DOHH2 (cell line): ENCODE results near the gene CMIP.

Experiments
- H3F3A ChIP-seq: fragments of 200-600 bp; sonication (generic), shearing (Covaris generic); 2 replicates; pipeline ENCODE4 v1.6.0; 2016; ENCODE audit warnings: antibody characterized with exemption, mild to moderate bottlenecking; ENCODE audit not compliant: control insufficient read depth, insufficient read depth
- H3K27ac ChIP-seq: fragments of 200-600 bp; sonication (generic); 2 replicates; pipeline ENCODE4 v1.5.1; 2014; ENCODE audit warnings: low read depth, mild to moderate bottlenecking, low read length, moderate library complexity
- H3K27me3 ChIP-seq: fragments of 200-600 bp; sonication (generic); 2 replicates; pipeline ENCODE4 v1.6.1; 2014; ENCODE audit warnings: mild to moderate bottlenecking, low read length, mixed read lengths; ENCODE audit not compliant: control insufficient read depth
- H3K36me3 ChIP-seq: fragments of 200-600 bp; sonication (generic); 2 replicates; pipeline ENCODE4 v1.6.1; 2014; ENCODE audit warnings: mild to moderate bottlenecking, low read length, moderate library complexity, mixed read lengths; ENCODE audit not compliant: control insufficient read depth
- H3K4me1 ChIP-seq: fragments of 200-600 bp; sonication (generic); 2 replicates; pipeline ENCODE4 v1.6.1; 2014; ENCODE audit warnings: mild to moderate bottlenecking, low read length, mixed read lengths; ENCODE audit not compliant: control insufficient read depth
- H3K4me2 ChIP-seq: fragments of 200-600 bp; sonication (generic); 2 replicates; pipeline ENCODE4 v1.6.0; 2014; ENCODE audit warnings: mild to moderate bottlenecking, low read length, moderate library complexity
- H3K4me3 ChIP-seq: fragments of 200-600 bp; sonication (generic); 2 replicates; pipeline ENCODE4 v1.5.1; 2014; ENCODE audit warnings: mild to moderate bottlenecking, low read length, mixed read lengths
- H3K79me2 ChIP-seq: fragments of 200-600 bp; sonication (generic); 2 replicates; pipeline ENCODE4 v1.6.1; 2014; ENCODE audit warnings: mild to moderate bottlenecking, low read length, mixed read lengths; ENCODE audit not compliant: control insufficient read depth
- H3K9me2 ChIP-seq: fragments of 200-600 bp; sonication (generic); replicated peaks from 2 replicates; pipeline ENCODE4 v1.6.1; 2014; ENCODE audit warnings: mild to moderate bottlenecking, low read length, mixed read lengths; ENCODE audit not compliant: control insufficient read depth
- H3K9me3 ChIP-seq: fragments of 200-600 bp; sonication (generic); 2 replicates; pipeline ENCODE4 v1.6.1; 2014; ENCODE audit warnings: antibody characterized with exemption, low read length, mixed read lengths; ENCODE audit not compliant: control insufficient read depth, insufficient read depth
- H4K20me1 ChIP-seq: fragments of 200-600 bp; sonication (generic); 2 replicates; pipeline ENCODE4 v1.6.0; 2014; ENCODE audit warnings: low read depth, mild to moderate bottlenecking, antibody characterized with exemption, low read length, moderate library complexity; ENCODE audit not compliant: control insufficient read depth, insufficient read depth
- EZH2phosphoT487 ChIP-seq: fragments of 200-600 bp; sonication (generic); IDR thresholded peaks from 2 replicates; pipeline ENCODE4 v1.6.1; 2017; ENCODE audit warnings: borderline replicate concordance, mild to moderate bottlenecking, antibody characterized with exemption, low read length, moderate library complexity, mixed read lengths
- TF ChIP-seq, protein P1 (sequence below): fragments of 200-600 bp; sonication (generic); IDR thresholded peaks from one replicate; pipeline ENCODE4 v1.5.1; 2014; ENCODE audit warnings: antibody characterized with exemption, mild to moderate bottlenecking, low read depth, low read length; ENCODE audit not compliant: poor library complexity, severe bottlenecking

Gene CMIP

GRCh38 chr16:81435103-81435502 is 9.5 kb upstream of the CMIP start:
- Histone ChIP-seq H3K27ac (no peak overlapping the region), H3K79me2 (no peaks in the 10 kb centered on the region), H3K27me3 (peaks cover 16% of the 10 kb centered on the region; the same call in 1 of the 2 replicates), H3K9me3 (no peaks in the 10 kb centered on the region), H3K4me1 (peaks cover 36% of the 10 kb centered on the region), H4K20me1 (no peaks in the 10 kb centered on the region), H3K4me3 (no peak overlapping the region), H3K9me2 (no peaks in the 10 kb centered on the region), H3K4me2 (no peak overlapping the region), H3K36me3 (no peaks in the 10 kb centered on the region), H3F3A (0 out of 2 replicates have a peak, but pooled peaks cover 3% of the 10 kb centered on the region)
- TF ChIP-seq, protein P1, sequence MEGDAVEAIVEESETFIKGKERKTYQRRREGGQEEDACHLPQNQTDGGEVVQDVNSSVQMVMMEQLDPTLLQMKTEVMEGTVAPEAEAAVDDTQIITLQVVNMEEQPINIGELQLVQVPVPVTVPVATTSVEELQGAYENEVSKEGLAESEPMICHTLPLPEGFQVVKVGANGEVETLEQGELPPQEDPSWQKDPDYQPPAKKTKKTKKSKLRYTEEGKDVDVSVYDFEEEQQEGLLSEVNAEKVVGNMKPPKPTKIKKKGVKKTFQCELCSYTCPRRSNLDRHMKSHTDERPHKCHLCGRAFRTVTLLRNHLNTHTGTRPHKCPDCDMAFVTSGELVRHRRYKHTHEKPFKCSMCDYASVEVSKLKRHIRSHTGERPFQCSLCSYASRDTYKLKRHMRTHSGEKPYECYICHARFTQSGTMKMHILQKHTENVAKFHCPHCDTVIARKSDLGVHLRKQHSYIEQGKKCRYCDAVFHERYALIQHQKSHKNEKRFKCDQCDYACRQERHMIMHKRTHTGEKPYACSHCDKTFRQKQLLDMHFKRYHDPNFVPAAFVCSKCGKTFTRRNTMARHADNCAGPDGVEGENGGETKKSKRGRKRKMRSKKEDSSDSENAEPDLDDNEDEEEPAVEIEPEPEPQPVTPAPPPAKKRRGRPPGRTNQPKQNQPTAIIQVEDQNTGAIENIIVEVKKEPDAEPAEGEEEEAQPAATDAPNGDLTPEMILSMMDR = no peak
- TF ChIP-seq EZH2phosphoT487 = no peak

- Histone ChIP-seq H3K4me2 (no peak overlapping the region), H3K27me3 (peaks cover 16% of the 10 kb centered on the region; the same call in 1 of the 2 replicates), H3K4me1 (peaks cover 36% of the 10 kb centered on the region), H4K20me1 (no peaks in the 10 kb centered on the region), H3K27ac (no peak overlapping the region), H3K9me3 (no peaks in the 10 kb centered on the region), H3F3A (0 out of 2 replicates have a peak, but pooled peaks cover 3% of the 10 kb centered on the region), H3K4me3 (no peak overlapping the region), H3K36me3 (no peaks in the 10 kb centered on the region), H3K79me2 (no peaks in the 10 kb centered on the region), H3K9me2 (no peaks in the 10 kb centered on the region)
- TF ChIP-seq, protein P1 = no peak
- no peak for TF ChIP-seq EZH2phosphoT487
Observed at GRCh38 chr16:81435567-81435966, 9.0 kb upstream of the CMIP start.

DNA sequence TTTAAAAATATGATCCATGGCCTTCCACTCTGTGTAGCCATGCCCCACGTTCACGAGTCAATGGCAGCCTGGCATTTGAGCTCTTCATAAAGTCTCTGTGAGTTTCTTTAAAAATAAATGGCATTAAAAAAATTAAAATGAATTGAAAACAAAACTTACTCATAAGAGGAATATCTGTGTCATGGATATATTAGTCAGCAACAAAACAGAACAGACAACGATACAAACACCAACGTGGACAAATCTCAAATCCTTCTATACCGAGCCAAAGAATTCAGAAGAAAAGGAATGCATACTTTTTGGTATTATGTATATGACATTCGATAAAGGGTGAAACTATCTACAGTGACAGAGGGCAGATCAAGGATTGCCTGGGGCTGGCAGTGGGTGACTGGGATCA is 8.2 kb upstream of the CMIP start:
- TF ChIP-seq EZH2phosphoT487 = no peak
- TF ChIP-seq, protein P1 = no peak
- no peaks in the 10 kb centered on the region for H3K9me3 ChIP-seq
- H3K4me2 ChIP-seq = no peak overlapping the region
- H4K20me1 ChIP-seq = no peaks in the 10 kb centered on the region
- H3K27ac ChIP-seq = no peak overlapping the region
- H3K4me3 ChIP-seq = no peak overlapping the region
- no peaks in the 10 kb centered on the region for H3K9me2 ChIP-seq
- 0 out of 2 replicates have a peak, but pooled peaks cover 3% of the 10 kb centered on the region for H3F3A ChIP-seq
- peaks cover 31% of the 10 kb centered on the region for H3K4me1 ChIP-seq
- H3K36me3 ChIP-seq = no peaks in the 10 kb centered on the region
- peaks cover 24% of the 10 kb centered on the region for H3K27me3 ChIP-seq
- H3K79me2 ChIP-seq = no peaks in the 10 kb centered on the region

- H3K27ac ChIP-seq = no peak overlapping the region
- H3K27me3 ChIP-seq = peaks cover 38% of the 10 kb centered on the region
- H3F3A ChIP-seq = 0 out of 2 replicates have a peak, but pooled peaks cover 1% of the 10 kb centered on the region
- no peak overlapping the region for H3K4me2 ChIP-seq
- peaks cover 17% of the 10 kb centered on the region for H3K4me1 ChIP-seq
- H3K4me3 ChIP-seq = no peak overlapping the region
- no peak for TF ChIP-seq EZH2phosphoT487
- TF ChIP-seq, protein P1 = no peak
- H3K36me3 ChIP-seq = no peaks in the 10 kb centered on the region
- H4K20me1 ChIP-seq = no peaks in the 10 kb centered on the region
- H3K9me3 ChIP-seq = no peaks in the 10 kb centered on the region
- H3K79me2 ChIP-seq = no peaks in the 10 kb centered on the region
- H3K9me2 ChIP-seq = no peaks in the 10 kb centered on the region
Observed at GRCh38 chr16:81437865-81438264, 6.7 kb upstream of the CMIP start.
